ENCODE measurements around the gene PDLIM4. TPM values are rescaled to one million over a fixed set of nuclear protein-coding genes. Genes with fewer than 3 reads are reported as not detected.
A peak's percentile ranks its signal among the peaks of the same experiment; 100 is the strongest.

The PDLIM4 gene
- total RNA-seq, 1 donor from 2014 or later: 47.8 TPM

GRCh38 chr5:132267166-132267739 is 9.8 kb downstream of the PDLIM4 start:
- H3K36me3 Mint-ChIP-seq (ENCODE audit: unreplicated experiment): peaks cover 30% of the 10 kb centered on the region
- H3K9me3 Mint-ChIP-seq (ENCODE audit: unreplicated experiment): no peaks in the 10 kb centered on the region
- peak overlapping the region; percentile 16 for H3K27ac Mint-ChIP-seq (ENCODE audit: unreplicated experiment)
- no peaks in the 10 kb centered on the region for H3K27me3 Mint-ChIP-seq (ENCODE audit: unreplicated experiment)
- peaks cover 43% of the 10 kb centered on the region for H3K4me1 Mint-ChIP-seq (ENCODE audit: unreplicated experiment)
- no peak for TF ChIP-seq CTCF (IDR thresholded peaks at IDR 0.05)
- DNase-seq (ENCODE audit: extremely low spot score, unreplicated experiment): peak; percentile 51
- H3K4me3 Mint-ChIP-seq (ENCODE audit: unreplicated experiment): no peak overlapping the region

DNA sequence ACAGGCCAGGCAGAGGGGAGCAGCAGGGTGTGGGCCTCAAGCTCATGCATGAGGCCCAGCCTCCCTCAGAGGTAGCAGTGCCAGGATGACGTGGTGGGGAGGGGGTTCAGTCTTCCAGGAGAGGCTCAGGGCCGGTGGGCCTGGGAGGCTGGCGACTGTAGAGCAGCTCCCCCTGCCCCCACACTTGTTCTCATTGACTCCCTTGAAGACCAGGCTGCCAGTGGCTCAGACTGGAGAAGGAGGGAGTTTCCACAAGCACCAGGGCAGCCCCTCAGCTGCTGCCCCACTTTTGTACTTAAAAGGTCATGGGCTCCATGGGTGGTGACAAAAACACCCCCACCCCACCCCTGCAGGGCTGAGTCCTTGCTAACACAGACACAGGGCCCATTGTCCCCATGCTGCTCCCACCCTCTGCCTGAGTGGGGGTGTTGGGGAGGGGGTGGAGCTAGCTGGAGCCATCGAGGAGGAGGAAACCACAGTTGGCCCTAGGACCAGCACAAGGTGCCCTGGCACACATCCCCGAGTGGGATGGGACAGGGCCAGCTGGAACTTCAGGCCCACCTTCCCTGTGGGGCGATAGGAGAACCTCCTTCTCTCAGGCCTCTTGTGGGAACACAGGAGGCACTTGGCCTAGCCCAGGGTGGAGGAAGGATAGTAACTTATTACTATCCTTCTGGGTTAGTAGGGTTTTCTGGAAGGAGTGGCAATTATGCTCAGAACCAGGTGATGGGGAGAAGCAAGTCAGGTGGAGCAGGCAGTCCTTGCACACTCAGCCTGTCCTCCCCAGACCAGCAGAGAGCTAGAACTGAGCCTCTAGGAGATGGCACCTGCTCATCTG is 10.7 kb downstream of the PDLIM4 start:
- peak overlapping the region; percentile 62 for H3K27ac Mint-ChIP-seq (ENCODE audit: unreplicated experiment)
- no peaks in the 10 kb centered on the region for H3K9me3 Mint-ChIP-seq (ENCODE audit: unreplicated experiment)
- peak; percentile 76 for DNase-seq (ENCODE audit: extremely low spot score, unreplicated experiment)
- H3K27me3 Mint-ChIP-seq (ENCODE audit: unreplicated experiment): no peaks in the 10 kb centered on the region
- H3K4me1 Mint-ChIP-seq (ENCODE audit: unreplicated experiment): peaks cover 50% of the 10 kb centered on the region
- TF ChIP-seq CTCF (IDR thresholded peaks at IDR 0.05): no peak
- no peak overlapping the region for H3K4me3 Mint-ChIP-seq (ENCODE audit: unreplicated experiment)
- peaks cover 36% of the 10 kb centered on the region for H3K36me3 Mint-ChIP-seq (ENCODE audit: unreplicated experiment)

DNA sequence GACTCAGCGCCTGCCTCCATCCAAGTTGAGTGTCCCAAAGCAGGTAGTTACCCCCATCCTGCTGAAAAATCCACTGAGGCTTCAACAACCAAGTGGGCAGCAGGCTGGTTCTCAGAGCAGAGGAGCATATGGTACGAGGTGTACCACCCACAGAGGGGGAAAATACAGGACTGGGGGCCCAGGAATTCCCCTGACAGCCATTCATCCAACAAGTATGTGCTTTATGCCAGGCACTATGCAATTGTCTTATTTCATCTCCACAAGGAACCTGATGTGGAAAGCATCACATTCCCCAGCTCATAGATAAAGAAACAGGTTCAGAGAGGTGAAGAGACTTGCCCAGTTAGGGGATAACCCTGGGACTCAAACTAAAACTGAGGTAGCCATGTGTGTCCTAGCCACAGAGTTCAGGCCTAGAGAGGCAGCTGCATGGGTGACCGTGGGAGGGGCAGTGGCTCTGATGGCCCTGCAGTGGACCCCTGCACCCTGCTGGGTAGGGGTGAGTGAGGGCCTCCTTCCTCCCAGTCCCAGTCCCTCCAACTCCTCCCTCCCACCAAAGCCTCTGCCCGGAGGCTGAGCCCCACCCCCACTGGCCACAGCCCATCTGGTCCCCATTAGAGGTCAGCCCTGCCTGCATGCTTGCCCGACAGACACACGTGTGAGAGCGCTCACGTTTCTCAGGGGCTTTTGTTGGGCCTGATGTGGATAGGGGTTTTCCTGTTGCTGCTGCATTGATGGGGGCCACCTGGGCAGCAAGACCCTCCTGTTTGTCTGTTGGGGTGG is 11.5 kb downstream of the PDLIM4 start:
- Mint-ChIP-seq H3K4me1 (ENCODE audit: unreplicated experiment) (peaks cover 50% of the 10 kb centered on the region), H3K9me3 (ENCODE audit: unreplicated experiment) (no peaks in the 10 kb centered on the region), H3K27me3 (ENCODE audit: unreplicated experiment) (no peaks in the 10 kb centered on the region), H3K36me3 (ENCODE audit: unreplicated experiment) (peaks cover 37% of the 10 kb centered on the region), H3K27ac (ENCODE audit: unreplicated experiment) (peak overlapping the region; percentile 78), H3K4me3 (ENCODE audit: unreplicated experiment) (no peak overlapping the region)
- DNase-seq (ENCODE audit: extremely low spot score, unreplicated experiment): peak; percentile 90
- no peak for TF ChIP-seq CTCF (IDR thresholded peaks at IDR 0.05)

DNA sequence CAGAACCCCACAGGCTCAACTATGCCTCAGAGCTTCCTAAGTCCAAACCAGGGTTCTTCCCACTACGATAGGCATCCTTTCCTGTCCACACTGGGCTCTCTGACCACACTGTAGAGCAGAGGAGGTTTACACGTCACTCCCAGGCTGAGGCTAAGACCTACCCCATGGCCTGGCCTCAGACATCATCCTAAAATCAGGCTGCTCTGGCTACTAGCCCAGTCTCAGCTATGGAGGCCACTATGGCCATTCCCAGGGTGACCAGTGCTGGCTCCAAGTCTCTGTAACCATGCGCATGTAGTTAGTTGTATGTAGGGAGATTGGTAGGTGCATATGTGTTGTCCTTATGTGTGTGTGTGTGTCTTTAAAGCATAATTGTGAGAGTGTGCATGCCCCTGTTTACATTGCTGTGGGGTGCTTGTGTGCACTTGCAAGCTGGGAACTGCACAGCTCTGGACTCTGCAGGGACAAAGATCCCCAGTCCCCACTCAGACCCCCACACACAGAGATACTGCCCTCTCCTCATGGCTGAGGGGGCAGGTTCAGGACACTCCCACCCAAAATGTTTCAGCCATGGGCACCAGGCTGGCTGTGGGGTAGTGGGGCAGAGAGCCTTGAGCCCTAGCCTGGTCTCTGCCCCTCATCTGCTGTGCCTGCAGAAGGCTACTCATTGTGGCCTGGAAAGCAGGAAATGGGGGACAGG is 12.3 kb downstream of the PDLIM4 start:
- Mint-ChIP-seq H3K4me1 (ENCODE audit: unreplicated experiment) (peaks cover 47% of the 10 kb centered on the region), H3K9me3 (ENCODE audit: unreplicated experiment) (no peaks in the 10 kb centered on the region), H3K4me3 (ENCODE audit: unreplicated experiment) (no peak overlapping the region), H3K27ac (ENCODE audit: unreplicated experiment) (peak overlapping the region; percentile 78), H3K27me3 (ENCODE audit: unreplicated experiment) (no peaks in the 10 kb centered on the region), H3K36me3 (ENCODE audit: unreplicated experiment) (peaks cover 30% of the 10 kb centered on the region)
- no peak for DNase-seq (ENCODE audit: extremely low spot score, unreplicated experiment)
- TF ChIP-seq CTCF (IDR thresholded peaks at IDR 0.05): no peak

Data from osteocyte (in vitro differentiated cells).